Stimulated activated effector memory CD8-positive, alpha-beta T cell treated with anti-CD3 and anti-CD28 coated beads, Interleukin-12 subunit alpha, Interleukin-12 subunit beta, amount 100 ng/mL, for 72 hours (primary cell): Measurements from ENCODE around the gene DCBLD1.
A peak's percentile ranks its signal among the peaks of the same experiment; 100 is the strongest.

Experiments used
- ATAC-seq: fragments of 150-1000 bp; cut with Tn5 transposase; 2 replicates; pipeline ENCODE4 v1.10.0; 2021
- DNase-seq, 2 donors: peaks; one replicate each; pipeline ENCODE4 v3.0.0; 2021 to 2022; ENCODE audit warnings: low spot score in 2 of 2
- H3K27ac Mint-ChIP-seq: one replicate; pipeline ENCODE4 v1.8.0; 2022; ENCODE audit warnings: mild to moderate bottlenecking, mixed read lengths
- H3K36me3 Mint-ChIP-seq: one replicate; pipeline ENCODE4 v1.8.0; 2022; ENCODE audit warnings: mild to moderate bottlenecking, mixed read lengths
- H3K4me1 Mint-ChIP-seq: one replicate; pipeline ENCODE4 v1.8.0; 2022; ENCODE audit warnings: mixed read lengths
- H3K4me3 Mint-ChIP-seq: one replicate; pipeline ENCODE4 v1.8.0; 2022; ENCODE audit warnings: mild to moderate bottlenecking, mixed read lengths
- H3K9me3 Mint-ChIP-seq: one replicate; pipeline ENCODE4 v1.8.0; 2022; ENCODE audit warnings: mixed read lengths

DCBLD1 gene

DNA sequence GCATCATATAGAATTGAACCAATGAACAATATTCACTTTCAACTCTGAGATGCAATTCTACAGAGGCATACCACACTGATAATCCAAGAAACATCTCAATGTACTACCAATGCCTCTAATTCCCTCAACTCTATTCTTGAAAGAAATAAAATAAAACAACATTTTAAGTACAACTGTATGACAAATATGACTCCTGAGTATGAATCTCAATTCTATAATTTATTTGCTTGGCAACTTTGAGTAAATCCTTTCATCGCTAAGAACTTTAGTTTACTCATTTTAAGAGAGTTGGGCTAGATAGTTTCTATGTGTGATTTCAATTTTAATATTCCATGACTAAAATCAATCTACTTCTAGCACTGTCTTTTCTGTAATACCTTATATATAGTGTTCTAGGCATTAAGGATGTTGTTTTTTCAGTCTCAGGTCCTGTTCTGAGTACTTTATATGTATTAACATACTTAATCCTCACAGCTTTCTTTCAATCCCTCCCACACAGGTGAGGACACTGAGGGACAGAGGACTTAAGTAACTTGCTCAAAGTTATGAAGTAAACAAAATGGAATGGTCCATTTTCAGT, 86.4 kb downstream of the DCBLD1 start:
- DNase-seq = no peak
- Mint-ChIP-seq H3K36me3 (peaks cover 98% of the 10 kb centered on the region), H3K27ac (no peak overlapping the region)

GRCh38 chr6:117573006-117573680, 90.7 kb downstream of the DCBLD1 start:
- Mint-ChIP-seq H3K4me1 (peaks cover 22% of the 10 kb centered on the region), H3K4me3 (no peak overlapping the region), H3K9me3 (no peaks in the 10 kb centered on the region), H3K36me3 (peaks cover 81% of the 10 kb centered on the region), H3K27ac (no peak overlapping the region)
- ATAC-seq (no peak), DNase-seq (no peak)

More for the DNA sequence above, 86.4 kb downstream of the DCBLD1 start:
- peak; percentile 98 for ATAC-seq
- Mint-ChIP-seq H3K4me1 (peaks cover 22% of the 10 kb centered on the region), H3K9me3 (no peaks in the 10 kb centered on the region), H3K4me3 (no peak overlapping the region)

- DNase-seq (no peak), ATAC-seq (no peak)
- H3K4me1 Mint-ChIP-seq = peaks cover 17% of the 10 kb centered on the region
- no peaks in the 10 kb centered on the region for H3K9me3 Mint-ChIP-seq
- no peak overlapping the region for H3K27ac Mint-ChIP-seq
- no peak overlapping the region for H3K4me3 Mint-ChIP-seq
- H3K36me3 Mint-ChIP-seq = peaks cover 79% of the 10 kb centered on the region
These were observed 91.7 kb downstream of the DCBLD1 start for GRCh38 chr6:117574198-117574597.

GRCh38 chr6:117585647-117586046, 103.2 kb downstream of the DCBLD1 start:
- peaks cover 34% of the 10 kb centered on the region for H3K36me3 Mint-ChIP-seq
- DNase-seq (no peak), ATAC-seq (no peak)
- peak overlapping the region; percentile 9 for H3K27ac Mint-ChIP-seq
- H3K9me3 Mint-ChIP-seq = no peaks in the 10 kb centered on the region
- peaks cover 27% of the 10 kb centered on the region for H3K4me1 Mint-ChIP-seq
- no peak overlapping the region for H3K4me3 Mint-ChIP-seq

DNA sequence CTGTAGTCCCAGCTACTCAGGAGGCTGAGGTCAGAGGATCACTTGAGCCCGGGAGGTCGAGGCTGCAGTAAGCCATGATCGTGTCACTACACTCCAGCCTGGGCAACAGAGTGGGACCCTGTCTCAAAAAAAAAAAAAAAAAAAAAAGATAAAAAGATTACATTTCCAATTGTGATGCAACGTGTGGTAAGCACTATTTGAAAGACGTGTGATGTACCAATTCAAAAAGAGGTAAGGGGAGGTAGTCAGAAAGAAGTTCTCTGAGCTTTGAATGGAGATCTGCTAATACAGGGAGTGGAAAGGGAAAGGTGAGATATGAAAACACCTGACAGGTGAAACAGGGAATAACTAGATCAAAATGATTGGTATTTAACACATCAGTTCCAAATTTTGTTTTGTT, 108.0 kb downstream of the DCBLD1 start:
- Mint-ChIP-seq H3K9me3 (no peaks in the 10 kb centered on the region), H3K4me1 (peaks cover 3% of the 10 kb centered on the region), H3K4me3 (no peak overlapping the region), H3K27ac (no peak overlapping the region), H3K36me3 (peaks cover 31% of the 10 kb centered on the region)
- DNase-seq (no peak), ATAC-seq (no peak)

GRCh38 chr6:117591405-117591804, 108.9 kb downstream of the DCBLD1 start:
- Mint-ChIP-seq H3K4me3 (no peak overlapping the region), H3K4me1 (no peaks in the 10 kb centered on the region), H3K36me3 (peaks cover 30% of the 10 kb centered on the region), H3K9me3 (no peaks in the 10 kb centered on the region), H3K27ac (no peak overlapping the region)
- DNase-seq (no peak), ATAC-seq (no peak)

GRCh38 chr6:117592983-117593759, 110.7 kb downstream of the DCBLD1 start:
- ATAC-seq = no peak
- no peak overlapping the region for H3K4me3 Mint-ChIP-seq
- peaks cover 39% of the 10 kb centered on the region for H3K36me3 Mint-ChIP-seq

DNA sequence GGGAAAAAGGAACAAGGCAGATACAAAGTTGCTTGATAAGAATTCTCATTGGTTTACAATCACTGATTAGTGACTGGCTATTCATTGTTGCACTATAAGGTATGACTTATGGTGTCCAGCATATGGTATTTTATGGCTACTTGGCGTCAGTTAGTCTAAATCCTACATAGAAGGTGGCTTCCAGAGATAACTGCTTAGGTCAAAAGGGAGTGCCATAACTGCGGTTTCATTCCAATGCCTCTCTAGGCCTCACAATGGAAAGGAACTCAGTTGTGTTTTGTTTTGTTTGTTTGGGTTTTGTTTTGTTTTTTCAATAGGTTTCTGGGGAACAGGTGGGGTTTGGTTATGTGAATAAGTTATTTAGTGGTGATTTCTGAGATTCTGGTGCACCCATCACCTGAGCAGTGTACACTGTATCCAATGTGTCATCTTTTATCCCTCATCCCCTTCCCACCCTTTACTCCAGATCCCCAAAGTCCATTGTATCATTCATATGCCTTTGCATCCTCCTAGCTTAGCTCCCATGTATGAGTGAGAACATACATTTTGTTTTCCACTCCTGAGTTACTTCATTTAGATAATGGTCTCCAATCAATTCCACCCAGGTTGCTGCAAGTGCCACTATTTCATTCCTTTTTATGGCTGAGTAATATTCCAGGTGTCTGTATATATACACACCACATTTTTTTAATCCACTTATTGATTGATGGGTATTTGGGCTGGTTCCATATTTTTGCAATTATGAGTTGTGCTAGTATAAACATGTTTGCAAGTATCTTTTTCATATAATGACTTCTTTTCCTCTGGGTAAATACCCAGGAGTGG, 112.8 kb downstream of the DCBLD1 start:
- Mint-ChIP-seq H3K9me3 (no peaks in the 10 kb centered on the region), H3K4me1 (peaks cover 11% of the 10 kb centered on the region), H3K27ac (no peak overlapping the region), H3K36me3 (peaks cover 40% of the 10 kb centered on the region), H3K4me3 (no peak overlapping the region)
- ATAC-seq (no peak), DNase-seq (no peak)

More at GRCh38 chr6:117592983-117593759, 110.7 kb downstream of the DCBLD1 start:
- DNase-seq = no peak
- Mint-ChIP-seq H3K27ac (no peak overlapping the region), H3K4me1 (no peaks in the 10 kb centered on the region), H3K9me3 (no peaks in the 10 kb centered on the region)

GRCh38 chr6:117597755-117598154, 115.3 kb downstream of the DCBLD1 start:
- H3K4me3 Mint-ChIP-seq = no peak overlapping the region
- ATAC-seq (no peak), DNase-seq (no peak)
- peaks cover 16% of the 10 kb centered on the region for H3K4me1 Mint-ChIP-seq
- peaks cover 41% of the 10 kb centered on the region for H3K36me3 Mint-ChIP-seq
- H3K27ac Mint-ChIP-seq = no peak overlapping the region
- no peaks in the 10 kb centered on the region for H3K9me3 Mint-ChIP-seq
